SK-N-SH treated with all-trans-retinoic acid at 6 μM for 48 hours (cell line): ENCODE data around the gene MIGA1.
"Not testable (repeated sequence)": the region's sequence is repeated elsewhere in the genome, so short reads cannot be mapped to it uniquely, and the experiment has no call there.

Experiments used
- ATAC-seq: fragments of 200-7000 bp; cut with Tn5 transposase; 3 replicates; pipeline ENCODE4 v1.9.1; 2020; ENCODE audit warnings: mild to moderate bottlenecking, moderate library complexity
- ARNTL ChIP-seq: fragments of 450-650 bp; formaldehyde crosslinking; IDR thresholded peaks from 2 replicates; pipeline ENCODE4 v1.5.0; 2020; ENCODE audit warnings: low read depth, mild to moderate bottlenecking, moderate library complexity, borderline replicate concordance
- BACH2 ChIP-seq: fragments of 250-450 bp; sonication (Bioruptor Pico); IDR thresholded peaks from 2 replicates; pipeline ENCODE4 v1.9.0; 2021; ENCODE audit warnings: mild to moderate bottlenecking, borderline replicate concordance
- CSDC2 ChIP-seq: fragments of 250-450 bp; sonication (Bioruptor Pico); IDR thresholded peaks from 2 replicates; pipeline ENCODE4 v1.5.0; 2020; ENCODE audit warnings: mild to moderate bottlenecking, moderate library complexity
- GLIS3 ChIP-seq: fragments of 250-450 bp; sonication (Bioruptor Pico); IDR thresholded peaks from 2 replicates; pipeline ENCODE4 v1.5.0; 2020; ENCODE audit warnings: mild to moderate bottlenecking, moderate library complexity
- ISL1 ChIP-seq: fragments of 250-450 bp; sonication (Bioruptor Pico); IDR thresholded peaks from 2 replicates; pipeline ENCODE4 v2.1.2; 2022; ENCODE audit warnings: mild to moderate bottlenecking, moderate library complexity
- OSR1 ChIP-seq: fragments of 250-450 bp; sonication (Bioruptor Pico); IDR thresholded peaks from 2 replicates; pipeline ENCODE4 v1.8.0; 2022; ENCODE audit warnings: moderate library complexity, mild to moderate bottlenecking, inconsistent platforms
- PPARA ChIP-seq: fragments of 250-450 bp; sonication (Bioruptor Pico); IDR thresholded peaks from 2 replicates; pipeline ENCODE4 v1.5.0; 2020; ENCODE audit warnings: mild to moderate bottlenecking, borderline replicate concordance
- RARB ChIP-seq: fragments of 250-450 bp; sonication (Bioruptor Pico); IDR thresholded peaks from 2 replicates; pipeline ENCODE4 v1.8.0; 2021; ENCODE audit warnings: mild to moderate bottlenecking, moderate library complexity
- SNAI2 ChIP-seq: fragments of 250-450 bp; sonication (Bioruptor Pico); IDR thresholded peaks from 2 replicates; pipeline ENCODE4 v1.5.0; 2020; ENCODE audit warnings: mild to moderate bottlenecking, moderate library complexity
- TCF4 ChIP-seq: fragments of 250-450 bp; sonication (Bioruptor Pico); IDR thresholded peaks from 2 replicates; pipeline ENCODE4 v1.8.0; 2021; ENCODE audit warnings: mild to moderate bottlenecking, moderate library complexity, borderline replicate concordance
- TOX ChIP-seq: fragments of 250-450 bp; sonication (Bioruptor Pico); IDR thresholded peaks from 2 replicates; pipeline ENCODE4 v1.8.0; 2021; ENCODE audit warnings: mild to moderate bottlenecking, moderate library complexity, borderline replicate concordance
- ZC3H10 ChIP-seq: fragments of 250-450 bp; sonication (Bioruptor Pico); IDR thresholded peaks from 2 replicates; pipeline ENCODE4 v1.5.1; 2021; ENCODE audit warnings: mild to moderate bottlenecking, moderate library complexity
- ZNF565 ChIP-seq: fragments of 450-650 bp; formaldehyde crosslinking; conservative IDR thresholded peaks from 2 replicates; pipeline ENCODE4 v1.5.0; 2020; ENCODE audit warnings: low read depth, mild to moderate bottlenecking, moderate library complexity
- ZNF70 ChIP-seq: fragments of 450-650 bp; formaldehyde crosslinking; IDR thresholded peaks from 2 replicates; pipeline ENCODE4 v1.5.0; 2020; ENCODE audit warnings: mild to moderate bottlenecking, moderate library complexity
- ZNF8 ChIP-seq: fragments of 450-650 bp; formaldehyde crosslinking; IDR thresholded peaks from 2 replicates; pipeline ENCODE4 v1.5.0; 2020; ENCODE audit warnings: mild to moderate bottlenecking, moderate library complexity
- TF ChIP-seq, protein P1 (sequence below): fragments of 250-450 bp; sonication (Bioruptor Pico); IDR thresholded peaks from 2 replicates; pipeline ENCODE4 v1.8.0; 2020; ENCODE audit warnings: mild to moderate bottlenecking, moderate library complexity, borderline replicate concordance
- TF ChIP-seq, protein P2 (sequence below): fragments of 250-450 bp; sonication (Bioruptor Pico); IDR thresholded peaks from 2 replicates; pipeline ENCODE4 v1.5.1; 2021; ENCODE audit warnings: mild to moderate bottlenecking, moderate library complexity
- TF ChIP-seq, protein P3 (sequence below): fragments of 250-450 bp; sonication (Bioruptor Pico); IDR thresholded peaks from 2 replicates; pipeline ENCODE4 v1.5.1; 2020; ENCODE audit warnings: low read depth, mild to moderate bottlenecking, moderate library complexity
- TF ChIP-seq, protein P4 (sequence below): fragments of 250-450 bp; sonication (Bioruptor Pico); IDR thresholded peaks from 2 replicates; pipeline ENCODE4 v1.5.0; 2020; ENCODE audit warnings: mild to moderate bottlenecking, moderate library complexity

Gene MIGA1

DNA sequence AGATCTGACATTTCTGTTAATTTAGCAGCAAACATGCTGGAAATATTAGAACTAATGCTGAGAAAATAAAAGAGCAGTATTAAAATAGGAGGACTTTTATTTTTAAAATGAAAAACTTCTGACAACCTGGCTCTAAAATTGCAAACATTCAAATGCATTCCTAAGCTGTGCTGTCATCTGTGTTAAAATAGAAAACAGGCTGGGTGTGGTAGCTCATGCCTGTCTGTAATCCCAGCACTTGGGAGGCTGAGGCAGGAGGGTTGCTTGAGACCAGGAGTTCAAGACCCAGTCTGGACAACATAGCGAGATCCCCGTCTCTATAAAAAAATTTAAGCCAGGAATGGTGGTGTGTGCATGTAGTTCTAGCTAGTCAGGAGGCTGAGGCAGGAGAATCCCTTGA lies 44.6 kb downstream of the MIGA1 start (continued):
- TF ChIP-seq ZNF8 (CRISPR knock-in tag), result no peak
- no peak for TF ChIP-seq TOX (CRISPR knock-in tag)
- TF ChIP-seq BACH2 (CRISPR knock-in tag), result no peak

DNA sequence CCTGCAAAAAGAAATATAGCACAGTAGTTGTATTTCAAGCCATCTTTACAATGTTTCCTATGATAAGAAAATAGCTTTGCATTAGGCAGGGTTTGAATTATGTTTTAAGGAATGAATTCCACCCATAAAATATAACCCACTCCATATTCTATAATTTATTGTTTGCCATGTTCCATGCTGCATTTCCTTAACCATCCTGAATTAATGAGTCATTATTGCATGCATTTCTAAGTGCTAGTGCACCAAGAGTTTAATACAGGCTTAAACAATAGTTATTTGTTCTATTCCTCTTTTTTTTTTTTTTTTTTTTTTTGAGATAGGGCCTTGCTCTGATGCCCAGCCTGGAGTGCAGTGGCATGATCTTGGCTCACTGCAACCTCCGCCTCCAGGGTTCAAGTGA lies 45.2 kb downstream of the MIGA1 start:
- ATAC-seq, result no peak
- TF ChIP-seq, protein P1, sequence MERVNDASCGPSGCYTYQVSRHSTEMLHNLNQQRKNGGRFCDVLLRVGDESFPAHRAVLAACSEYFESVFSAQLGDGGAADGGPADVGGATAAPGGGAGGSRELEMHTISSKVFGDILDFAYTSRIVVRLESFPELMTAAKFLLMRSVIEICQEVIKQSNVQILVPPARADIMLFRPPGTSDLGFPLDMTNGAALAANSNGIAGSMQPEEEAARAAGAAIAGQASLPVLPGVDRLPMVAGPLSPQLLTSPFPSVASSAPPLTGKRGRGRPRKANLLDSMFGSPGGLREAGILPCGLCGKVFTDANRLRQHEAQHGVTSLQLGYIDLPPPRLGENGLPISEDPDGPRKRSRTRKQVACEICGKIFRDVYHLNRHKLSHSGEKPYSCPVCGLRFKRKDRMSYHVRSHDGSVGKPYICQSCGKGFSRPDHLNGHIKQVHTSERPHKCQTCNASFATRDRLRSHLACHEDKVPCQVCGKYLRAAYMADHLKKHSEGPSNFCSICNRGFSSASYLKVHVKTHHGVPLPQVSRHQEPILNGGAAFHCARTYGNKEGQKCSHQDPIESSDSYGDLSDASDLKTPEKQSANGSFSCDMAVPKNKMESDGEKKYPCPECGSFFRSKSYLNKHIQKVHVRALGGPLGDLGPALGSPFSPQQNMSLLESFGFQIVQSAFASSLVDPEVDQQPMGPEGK (CRISPR knock-in tag), result no peak
- TF ChIP-seq ISL1 (peak; percentile 16; the same call in 1 of the 2 replicates), GLIS3 (CRISPR knock-in tag) (no peak), ARNTL (CRISPR knock-in tag) (no peak), ZNF565 (CRISPR knock-in tag) (no peak)
- TF ChIP-seq, protein P2, sequence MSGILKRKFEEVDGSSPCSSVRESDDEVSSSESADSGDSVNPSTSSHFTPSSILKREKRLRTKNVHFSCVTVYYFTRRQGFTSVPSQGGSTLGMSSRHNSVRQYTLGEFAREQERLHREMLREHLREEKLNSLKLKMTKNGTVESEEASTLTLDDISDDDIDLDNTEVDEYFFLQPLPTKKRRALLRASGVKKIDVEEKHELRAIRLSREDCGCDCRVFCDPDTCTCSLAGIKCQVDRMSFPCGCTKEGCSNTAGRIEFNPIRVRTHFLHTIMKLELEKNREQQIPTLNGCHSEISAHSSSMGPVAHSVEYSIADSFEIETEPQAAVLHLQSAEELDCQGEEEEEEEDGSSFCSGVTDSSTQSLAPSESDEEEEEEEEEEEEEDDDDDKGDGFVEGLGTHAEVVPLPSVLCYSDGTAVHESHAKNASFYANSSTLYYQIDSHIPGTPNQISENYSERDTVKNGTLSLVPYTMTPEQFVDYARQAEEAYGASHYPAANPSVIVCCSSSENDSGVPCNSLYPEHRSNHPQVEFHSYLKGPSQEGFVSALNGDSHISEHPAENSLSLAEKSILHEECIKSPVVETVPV (CRISPR knock-in tag), result no peak
- TF ChIP-seq, protein P3, sequence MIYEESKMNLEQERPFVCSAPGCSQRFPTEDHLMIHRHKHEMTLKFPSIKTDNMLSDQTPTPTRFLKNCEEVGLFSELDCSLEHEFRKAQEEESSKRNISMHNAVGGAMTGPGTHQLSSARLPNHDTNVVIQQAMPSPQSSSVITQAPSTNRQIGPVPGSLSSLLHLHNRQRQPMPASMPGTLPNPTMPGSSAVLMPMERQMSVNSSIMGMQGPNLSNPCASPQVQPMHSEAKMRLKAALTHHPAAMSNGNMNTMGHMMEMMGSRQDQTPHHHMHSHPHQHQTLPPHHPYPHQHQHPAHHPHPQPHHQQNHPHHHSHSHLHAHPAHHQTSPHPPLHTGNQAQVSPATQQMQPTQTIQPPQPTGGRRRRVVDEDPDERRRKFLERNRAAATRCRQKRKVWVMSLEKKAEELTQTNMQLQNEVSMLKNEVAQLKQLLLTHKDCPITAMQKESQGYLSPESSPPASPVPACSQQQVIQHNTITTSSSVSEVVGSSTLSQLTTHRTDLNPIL (CRISPR knock-in tag), result no peak

DNA sequence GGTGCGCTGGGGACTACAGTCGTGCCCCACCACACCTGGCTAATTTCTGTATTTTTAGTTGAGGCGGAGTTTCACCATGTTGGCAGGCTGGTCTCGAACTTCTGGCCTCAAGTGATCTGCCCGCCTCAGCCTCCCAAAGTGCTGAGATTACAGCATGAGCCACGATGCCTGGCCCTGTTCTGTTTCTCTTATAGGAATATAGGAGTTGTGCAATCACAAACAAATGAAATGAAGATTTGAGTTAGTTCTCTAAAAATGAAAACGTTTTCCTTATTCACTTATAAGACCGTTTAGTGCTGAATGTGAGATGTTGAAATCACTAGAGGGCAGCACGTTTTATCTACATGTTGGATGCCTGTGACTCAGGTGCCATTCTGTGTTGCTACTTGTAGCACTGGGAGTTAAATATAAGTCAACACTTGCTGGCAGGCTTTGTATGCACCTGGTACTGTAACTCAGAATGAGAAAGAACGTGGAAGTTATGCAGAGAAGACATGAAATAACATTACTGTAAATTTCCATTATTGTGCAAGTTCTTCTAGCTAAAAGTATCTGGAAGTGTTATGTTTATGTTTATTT lies 45.8 kb downstream of the MIGA1 start:
- peak; percentile 75 for ATAC-seq
- TF ChIP-seq ZNF70 (CRISPR knock-in tag) (no peak), CSDC2 (CRISPR knock-in tag) (no peak), OSR1 (CRISPR knock-in tag) (no peak), ZNF565 (CRISPR knock-in tag) (no peak), PPARA (no peak), RARB (CRISPR knock-in tag) (no peak), TOX (CRISPR knock-in tag) (no peak), TCF4 (CRISPR knock-in tag) (no peak), ZNF8 (CRISPR knock-in tag) (no peak), ZC3H10 (CRISPR knock-in tag) (no peak), GLIS3 (CRISPR knock-in tag) (no peak), SNAI2 (CRISPR knock-in tag) (no peak)
- TF ChIP-seq, protein P4, sequence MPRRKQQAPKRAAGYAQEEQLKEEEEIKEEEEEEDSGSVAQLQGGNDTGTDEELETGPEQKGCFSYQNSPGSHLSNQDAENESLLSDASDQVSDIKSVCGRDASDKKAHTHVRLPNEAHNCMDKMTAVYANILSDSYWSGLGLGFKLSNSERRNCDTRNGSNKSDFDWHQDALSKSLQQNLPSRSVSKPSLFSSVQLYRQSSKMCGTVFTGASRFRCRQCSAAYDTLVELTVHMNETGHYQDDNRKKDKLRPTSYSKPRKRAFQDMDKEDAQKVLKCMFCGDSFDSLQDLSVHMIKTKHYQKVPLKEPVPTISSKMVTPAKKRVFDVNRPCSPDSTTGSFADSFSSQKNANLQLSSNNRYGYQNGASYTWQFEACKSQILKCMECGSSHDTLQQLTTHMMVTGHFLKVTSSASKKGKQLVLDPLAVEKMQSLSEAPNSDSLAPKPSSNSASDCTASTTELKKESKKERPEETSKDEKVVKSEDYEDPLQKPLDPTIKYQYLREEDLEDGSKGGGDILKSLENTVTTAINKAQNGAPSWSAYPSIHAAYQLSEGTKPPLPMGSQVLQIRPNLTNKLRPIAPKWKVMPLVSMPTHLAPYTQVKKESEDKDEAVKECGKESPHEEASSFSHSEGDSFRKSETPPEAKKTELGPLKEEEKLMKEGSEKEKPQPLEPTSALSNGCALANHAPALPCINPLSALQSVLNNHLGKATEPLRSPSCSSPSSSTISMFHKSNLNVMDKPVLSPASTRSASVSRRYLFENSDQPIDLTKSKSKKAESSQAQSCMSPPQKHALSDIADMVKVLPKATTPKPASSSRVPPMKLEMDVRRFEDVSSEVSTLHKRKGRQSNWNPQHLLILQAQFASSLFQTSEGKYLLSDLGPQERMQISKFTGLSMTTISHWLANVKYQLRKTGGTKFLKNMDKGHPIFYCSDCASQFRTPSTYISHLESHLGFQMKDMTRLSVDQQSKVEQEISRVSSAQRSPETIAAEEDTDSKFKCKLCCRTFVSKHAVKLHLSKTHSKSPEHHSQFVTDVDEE (CRISPR knock-in tag), result no peak
- TF ChIP-seq, protein P3 (CRISPR knock-in tag), result no peak

DNA sequence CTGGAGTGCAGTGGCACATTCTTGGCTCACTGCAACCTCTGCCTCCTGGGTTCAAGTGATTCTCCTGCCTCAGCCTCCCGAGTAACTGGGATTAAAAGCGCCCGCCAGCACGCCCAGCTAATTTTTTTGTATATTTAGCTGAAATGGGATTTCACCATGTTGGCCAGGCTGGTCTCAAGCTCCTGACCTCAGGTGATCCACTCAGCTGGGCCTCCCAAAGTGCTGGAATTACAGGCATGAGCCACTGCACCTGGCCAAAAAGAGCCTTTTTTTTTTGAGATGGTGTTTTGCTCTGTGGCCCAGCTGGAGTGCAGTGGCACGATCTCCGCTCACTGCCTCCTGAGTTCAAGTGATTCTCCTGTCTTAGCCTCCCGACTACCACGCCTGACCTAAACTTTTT lies 47.4 kb downstream of the MIGA1 start:
- not testable (repeated sequence) for ATAC-seq
